Dendritic cell treated with granulocyte-macrophage colony-stimulating factor and Interleukin-4, amounts not matched to agents 40 ng/mL and 50 ng/mL, for 4 days (primary cell): ENCODE data around the gene NCOA3.
"Not testable (repeated sequence)": the region's sequence is repeated elsewhere in the genome, so short reads cannot be mapped to it uniquely, and the experiment has no call there.

Source experiments
- H3K27ac Mint-ChIP-seq: one replicate; pipeline ENCODE4 v1.8.0; 2022; ENCODE audit warnings: mild to moderate bottlenecking, mixed read lengths
- H3K27me3 Mint-ChIP-seq: one replicate; pipeline ENCODE4 v1.8.0; 2022; ENCODE audit warnings: mild to moderate bottlenecking, mixed read lengths
- H3K36me3 Mint-ChIP-seq: one replicate; pipeline ENCODE4 v1.8.0; 2022; ENCODE audit warnings: low read depth, mixed read lengths
- H3K4me1 Mint-ChIP-seq: one replicate; pipeline ENCODE4 v1.8.0; 2022; ENCODE audit warnings: low read depth, mixed read lengths
- H3K4me3 Mint-ChIP-seq: one replicate; pipeline ENCODE4 v1.8.0; 2022; ENCODE audit warnings: mild to moderate bottlenecking, moderate library complexity, mixed read lengths
- H3K9me3 Mint-ChIP-seq: one replicate; pipeline ENCODE4 v1.8.0; 2022; ENCODE audit warnings: mixed read lengths
- intact Hi-C: fragments of 100-400 bp; cut with micrococcal nuclease; formaldehyde crosslinking; loops from one replicate; pipeline ENCODE4 v1.15.0; 2022

The NCOA3 gene

DNA sequence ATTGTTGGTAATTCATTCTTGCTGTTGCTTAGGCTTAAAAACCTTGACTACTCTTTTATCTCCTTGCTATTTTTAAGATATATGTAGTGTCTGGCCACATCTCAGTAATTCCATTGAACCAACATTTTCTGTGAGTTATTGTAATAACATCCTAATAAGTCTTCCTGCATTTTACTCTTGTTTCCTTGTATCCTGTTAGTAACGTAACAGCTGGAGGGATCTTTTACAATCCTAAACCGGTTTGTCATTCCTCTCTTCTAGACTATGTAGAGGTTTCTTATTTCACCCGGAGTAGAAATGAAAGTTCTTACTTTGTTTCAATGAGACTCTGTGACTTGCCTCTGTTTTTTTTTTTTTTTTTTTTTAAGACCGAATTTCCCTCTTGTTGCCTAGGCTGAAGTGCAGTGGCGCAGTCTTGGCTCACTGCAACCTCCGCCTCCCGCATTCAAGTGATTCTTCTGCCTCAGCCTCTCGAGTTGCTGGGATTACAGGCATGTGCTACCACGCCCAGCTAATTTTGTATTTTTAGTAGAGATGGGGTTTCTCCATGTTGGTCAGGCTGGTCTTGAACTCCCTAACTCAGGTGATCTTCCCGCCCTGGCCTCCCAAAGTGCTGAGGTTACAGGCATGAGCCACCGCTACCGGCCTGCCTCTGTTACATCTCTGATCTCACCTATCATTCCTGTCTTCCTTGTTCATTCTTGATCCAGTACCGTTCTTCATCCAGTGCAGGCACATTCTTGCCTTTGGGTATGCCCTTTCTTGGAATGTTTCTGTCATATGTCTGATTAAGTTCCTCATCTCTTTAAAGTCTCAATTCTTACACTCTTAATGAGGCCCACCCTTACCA, 44.7 kb downstream of the NCOA3 start:
- no peak overlapping the region for H3K27ac Mint-ChIP-seq
- H3K4me1 Mint-ChIP-seq: peaks cover 28% of the 10 kb centered on the region
- intact Hi-C loops: no loop called here
- no peaks in the 10 kb centered on the region for H3K27me3 Mint-ChIP-seq
- peaks cover 48% of the 10 kb centered on the region for H3K36me3 Mint-ChIP-seq
- H3K9me3 Mint-ChIP-seq: no peaks in the 10 kb centered on the region
- no peak overlapping the region for H3K4me3 Mint-ChIP-seq

DNA sequence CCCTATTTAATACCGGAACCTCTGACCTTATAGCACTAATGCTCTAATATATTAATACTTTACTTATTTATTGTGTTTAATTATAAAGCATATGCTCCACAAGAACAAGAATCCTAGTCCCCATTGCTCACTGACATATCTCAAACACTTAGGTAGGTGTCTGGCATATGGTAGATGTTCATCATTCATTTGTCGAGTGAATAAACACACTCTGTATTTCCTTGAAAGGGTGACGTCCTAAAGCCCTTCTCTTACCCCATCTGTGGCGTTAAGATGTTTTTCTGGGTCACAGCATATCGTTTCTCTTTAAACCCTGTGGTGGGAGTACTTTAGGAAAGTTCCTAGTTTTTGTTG, 45.3 kb downstream of the NCOA3 start:
- no peaks in the 10 kb centered on the region for H3K9me3 Mint-ChIP-seq

DNA sequence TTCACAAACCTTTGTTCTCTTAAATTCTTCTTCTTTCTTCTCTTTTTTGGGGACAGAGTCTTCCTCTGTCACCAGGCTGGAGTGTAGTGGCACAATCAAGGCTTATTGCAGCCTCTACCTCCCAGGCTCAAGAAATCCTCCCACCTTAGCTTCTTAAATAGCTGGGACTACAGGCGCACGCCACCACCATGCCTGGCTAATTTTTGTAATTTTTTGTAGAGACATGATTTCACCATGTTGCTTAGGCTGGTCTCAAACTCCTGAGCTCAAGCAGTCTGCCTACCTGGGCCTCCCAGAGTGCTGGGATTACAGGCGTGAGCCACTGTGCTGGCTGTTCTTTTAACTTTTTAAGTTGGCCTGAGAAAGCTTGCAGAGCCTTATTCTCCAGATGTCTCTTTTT, 48.0 kb downstream of the NCOA3 start:
- Mint-ChIP-seq H3K27ac (no peak overlapping the region), H3K4me3 (no peak overlapping the region), H3K4me1 (peaks cover 5% of the 10 kb centered on the region), H3K36me3 (peaks cover 38% of the 10 kb centered on the region), H3K9me3 (no peaks in the 10 kb centered on the region), H3K27me3 (no peaks in the 10 kb centered on the region)
- intact Hi-C loops: no loop called here

More for the DNA sequence above, 45.3 kb downstream of the NCOA3 start:
- Mint-ChIP-seq H3K4me1 (peaks cover 22% of the 10 kb centered on the region), H3K27ac (no peak overlapping the region), H3K36me3 (peaks cover 43% of the 10 kb centered on the region), H3K27me3 (no peaks in the 10 kb centered on the region), H3K4me3 (no peak overlapping the region)
- intact Hi-C loops: no loop called here

DNA sequence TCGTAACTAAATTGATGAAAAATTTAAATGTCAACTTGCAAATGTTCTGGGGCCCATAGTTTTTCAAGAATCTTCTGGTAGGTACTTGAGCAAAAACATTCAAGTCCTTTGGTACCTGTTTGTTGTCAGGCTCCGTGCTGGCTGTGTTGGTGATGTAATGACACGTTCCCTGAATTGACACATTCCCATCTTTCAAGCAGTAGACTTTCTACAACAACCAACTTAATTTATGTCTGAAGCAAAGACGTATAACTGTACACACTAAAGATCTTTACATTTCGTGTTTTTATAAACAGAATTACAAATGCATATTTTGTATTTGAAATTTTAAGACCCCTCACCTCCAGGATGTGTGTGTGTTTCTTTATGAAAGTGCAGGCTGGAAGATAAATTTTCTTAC, 49.5 kb downstream of the NCOA3 start:
- Mint-ChIP-seq H3K36me3 (peaks cover 28% of the 10 kb centered on the region), H3K27ac (no peak overlapping the region), H3K27me3 (no peaks in the 10 kb centered on the region), H3K9me3 (no peaks in the 10 kb centered on the region), H3K4me1 (peaks cover 5% of the 10 kb centered on the region), H3K4me3 (no peak overlapping the region)
- intact Hi-C loops: no loop called here

DNA sequence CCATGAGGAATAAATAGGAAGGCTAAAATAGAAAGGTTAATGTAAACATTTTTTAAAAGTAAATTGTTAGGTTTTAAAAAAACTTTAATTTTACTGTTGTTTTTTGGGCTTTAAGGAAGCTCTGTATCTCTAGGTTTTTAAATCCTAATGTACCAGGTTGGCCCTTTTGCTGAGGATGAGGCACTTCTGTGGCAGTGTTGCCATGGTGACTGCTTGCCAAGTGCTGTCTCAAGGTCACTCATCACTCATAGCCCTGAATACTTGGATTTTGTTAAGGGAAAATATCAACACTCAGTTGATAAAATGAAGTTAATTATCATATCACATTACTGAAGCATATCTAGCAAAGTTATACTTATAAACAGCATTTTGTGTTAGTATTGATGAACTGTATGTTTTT, 50.2 kb downstream of the NCOA3 start:
- H3K27ac Mint-ChIP-seq: no peak overlapping the region

DNA sequence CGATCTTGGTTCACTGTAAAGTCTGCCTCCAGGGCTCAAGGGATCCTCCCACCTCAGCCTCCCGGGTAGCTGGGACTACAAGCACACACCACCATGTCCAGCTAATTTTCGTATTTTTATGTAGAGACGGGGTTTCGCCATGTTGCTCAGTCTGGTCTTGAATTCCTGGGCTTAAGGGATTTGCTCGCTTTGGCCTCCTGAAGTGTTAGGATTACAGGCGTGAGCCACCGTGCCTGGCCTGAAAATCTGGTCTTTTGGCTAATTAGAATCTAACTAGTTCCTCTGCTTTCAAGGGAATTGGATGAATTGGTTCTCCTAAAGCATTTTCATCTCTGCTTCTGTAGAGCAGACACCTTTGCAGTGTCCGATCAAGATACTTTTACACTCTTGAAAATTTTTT, 51.3 kb downstream of the NCOA3 start:
- Mint-ChIP-seq H3K27me3 (no peaks in the 10 kb centered on the region), H3K36me3 (peaks cover 15% of the 10 kb centered on the region), H3K4me3 (no peak overlapping the region), H3K9me3 (no peaks in the 10 kb centered on the region), H3K27ac (no peak overlapping the region), H3K4me1 (no peaks in the 10 kb centered on the region)
- intact Hi-C loops: no loop called here

More for the DNA sequence above, 50.2 kb downstream of the NCOA3 start:
- no peaks in the 10 kb centered on the region for H3K27me3 Mint-ChIP-seq
- H3K36me3 Mint-ChIP-seq: peaks cover 23% of the 10 kb centered on the region
- H3K4me3 Mint-ChIP-seq: no peak overlapping the region
- no peaks in the 10 kb centered on the region for H3K9me3 Mint-ChIP-seq
- H3K4me1 Mint-ChIP-seq: peaks cover 1% of the 10 kb centered on the region
- intact Hi-C loops: no loop called here

DNA sequence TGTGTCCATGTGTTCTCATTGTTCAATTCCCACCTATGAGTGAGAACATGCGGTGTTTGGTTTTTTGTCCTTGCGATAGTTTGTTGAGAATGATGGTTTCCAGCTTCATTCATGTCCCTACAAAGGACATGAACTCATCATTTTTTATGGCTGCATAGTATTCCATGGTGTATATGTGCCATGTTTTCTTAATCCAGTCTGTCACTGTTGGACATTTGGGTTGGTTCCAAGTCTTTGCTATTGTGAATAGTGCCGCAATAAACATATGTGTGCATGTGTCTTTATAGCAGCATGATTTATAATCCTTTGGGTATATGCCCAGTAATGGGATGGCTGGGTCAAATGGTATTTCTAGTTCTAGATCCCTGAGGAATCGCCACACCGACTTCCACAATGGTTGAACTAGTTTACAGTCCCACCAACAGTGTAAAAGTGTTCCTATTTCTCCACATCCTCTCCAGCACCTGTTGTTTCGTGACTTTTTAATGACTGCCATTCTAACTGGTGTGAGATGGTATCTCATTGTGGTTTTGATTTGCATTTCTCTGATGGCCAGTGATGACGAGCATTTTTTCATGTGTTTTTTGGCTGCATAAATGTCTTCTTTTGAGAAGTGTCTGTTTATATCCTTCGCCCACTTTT, 52.0 kb downstream of the NCOA3 start:
- H3K27me3 Mint-ChIP-seq, intact Hi-C loops, H3K9me3 Mint-ChIP-seq, H3K27ac Mint-ChIP-seq, H3K4me3 Mint-ChIP-seq, H3K4me1 Mint-ChIP-seq: not testable (repeated sequence)
- peaks cover 19% of the 10 kb centered on the region for H3K36me3 Mint-ChIP-seq

DNA sequence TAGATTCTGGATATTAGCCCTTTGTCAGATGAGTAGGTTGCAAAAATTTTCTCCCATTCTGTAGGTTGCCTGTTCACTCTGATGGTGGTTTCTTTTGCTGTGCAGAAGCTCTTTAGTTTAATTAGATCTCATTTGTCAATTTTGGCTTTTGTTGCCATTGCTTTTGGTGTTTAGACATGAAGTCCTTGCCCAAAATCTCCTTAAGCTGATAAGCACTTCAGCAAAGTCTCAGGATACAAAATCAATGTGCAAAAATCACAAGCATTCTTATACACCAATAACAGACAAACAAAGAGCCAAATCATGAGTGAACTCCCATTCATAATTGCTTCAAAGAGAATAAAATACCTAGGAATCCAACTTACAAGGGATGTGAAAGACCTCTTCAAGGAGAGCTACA, 52.6 kb downstream of the NCOA3 start:
- intact Hi-C loops, H3K27ac Mint-ChIP-seq, H3K27me3 Mint-ChIP-seq, H3K4me1 Mint-ChIP-seq, H3K9me3 Mint-ChIP-seq, H3K4me3 Mint-ChIP-seq: not testable (repeated sequence)
- peaks cover 20% of the 10 kb centered on the region for H3K36me3 Mint-ChIP-seq

DNA sequence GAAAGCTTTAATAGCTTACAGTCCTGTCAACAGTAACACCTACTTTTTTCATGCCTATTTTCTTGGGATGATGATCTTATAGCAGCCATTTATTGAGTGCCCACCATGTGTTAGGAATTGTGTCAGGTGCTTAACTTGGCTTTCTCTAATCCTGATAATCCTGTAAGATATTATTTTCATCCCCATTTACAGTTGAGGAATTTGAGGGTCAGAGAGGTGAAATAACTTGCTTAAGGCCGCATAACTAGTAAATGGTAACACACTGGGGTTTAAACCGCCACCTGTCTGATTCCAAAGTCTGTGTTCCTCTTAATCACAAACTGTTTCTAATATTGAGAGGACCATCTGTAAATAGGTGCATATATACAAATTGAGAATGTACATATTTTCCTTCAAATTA, 55.5 kb downstream of the NCOA3 start:
- Mint-ChIP-seq H3K36me3 (peaks cover 7% of the 10 kb centered on the region), H3K27me3 (no peaks in the 10 kb centered on the region), H3K27ac (no peak overlapping the region), H3K4me3 (no peak overlapping the region), H3K4me1 (peaks cover 26% of the 10 kb centered on the region), H3K9me3 (no peaks in the 10 kb centered on the region)
- intact Hi-C loops: no loop called here

DNA sequence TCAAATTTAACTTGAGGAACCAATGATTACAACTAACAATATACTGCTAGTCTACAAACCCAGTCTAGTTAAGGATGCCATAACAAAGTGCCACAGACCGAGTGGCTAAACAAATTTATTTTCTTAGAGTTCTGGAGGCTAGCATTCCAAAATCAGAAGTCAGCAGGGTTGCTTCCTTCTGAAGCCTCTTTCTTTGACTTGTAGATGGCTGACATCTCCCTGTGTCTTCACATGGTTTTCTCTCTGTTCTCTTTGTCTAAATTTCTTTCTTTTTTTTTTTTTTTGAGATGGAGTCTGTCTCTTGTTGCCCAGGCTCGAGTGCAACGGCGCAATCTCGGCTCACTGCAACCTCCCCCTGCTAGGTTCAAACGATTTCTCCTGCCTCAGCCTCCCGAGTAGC, 56.1 kb downstream of the NCOA3 start:
- Mint-ChIP-seq H3K36me3 (peaks cover 7% of the 10 kb centered on the region), H3K27me3 (no peaks in the 10 kb centered on the region), H3K4me1 (peaks cover 26% of the 10 kb centered on the region), H3K9me3 (no peaks in the 10 kb centered on the region), H3K4me3 (no peak overlapping the region), H3K27ac (no peak overlapping the region)
- intact Hi-C loops: no loop called here

DNA sequence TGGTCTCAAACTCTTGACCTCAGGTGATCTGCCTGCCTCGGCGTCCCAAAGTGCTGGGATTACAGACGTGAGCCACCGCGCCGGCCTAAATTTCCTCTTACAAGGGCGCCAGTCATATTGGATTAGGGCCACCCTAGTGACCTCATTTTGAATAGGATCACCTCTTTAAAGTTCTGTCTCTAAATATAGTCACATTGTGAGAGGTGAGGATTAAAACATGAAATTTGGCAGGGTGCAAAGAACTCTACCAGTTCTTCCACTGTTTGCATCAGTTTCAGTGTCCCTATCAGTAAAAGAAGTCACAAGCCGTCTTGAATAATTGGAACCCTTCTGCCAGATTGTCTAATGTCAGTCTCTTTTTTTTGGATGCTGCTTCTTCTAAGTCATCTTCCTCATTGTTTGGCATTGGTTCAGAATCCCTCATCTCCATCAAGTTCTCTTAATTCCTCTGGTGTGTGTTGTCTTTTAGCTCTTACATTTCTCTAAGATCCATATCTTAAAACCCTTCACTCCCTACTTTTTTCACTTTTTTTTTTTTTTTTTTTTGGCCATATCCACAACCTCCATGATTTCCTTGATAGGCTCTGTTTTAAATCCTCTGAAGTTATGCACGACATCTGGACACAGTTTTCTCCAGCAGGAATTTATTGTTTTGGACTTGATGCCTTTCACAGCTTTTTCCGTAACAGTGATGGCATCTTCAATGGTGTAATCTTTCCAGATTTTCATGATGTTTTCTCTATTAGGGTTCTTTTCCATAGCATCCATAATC, 56.8 kb downstream of the NCOA3 start:
- no peak overlapping the region for H3K27ac Mint-ChIP-seq
- H3K36me3 Mint-ChIP-seq: peaks cover 7% of the 10 kb centered on the region
- peaks cover 26% of the 10 kb centered on the region for H3K4me1 Mint-ChIP-seq
- intact Hi-C loops: no loop called here
- no peaks in the 10 kb centered on the region for H3K9me3 Mint-ChIP-seq
- H3K27me3 Mint-ChIP-seq: no peaks in the 10 kb centered on the region
- no peak overlapping the region for H3K4me3 Mint-ChIP-seq

DNA sequence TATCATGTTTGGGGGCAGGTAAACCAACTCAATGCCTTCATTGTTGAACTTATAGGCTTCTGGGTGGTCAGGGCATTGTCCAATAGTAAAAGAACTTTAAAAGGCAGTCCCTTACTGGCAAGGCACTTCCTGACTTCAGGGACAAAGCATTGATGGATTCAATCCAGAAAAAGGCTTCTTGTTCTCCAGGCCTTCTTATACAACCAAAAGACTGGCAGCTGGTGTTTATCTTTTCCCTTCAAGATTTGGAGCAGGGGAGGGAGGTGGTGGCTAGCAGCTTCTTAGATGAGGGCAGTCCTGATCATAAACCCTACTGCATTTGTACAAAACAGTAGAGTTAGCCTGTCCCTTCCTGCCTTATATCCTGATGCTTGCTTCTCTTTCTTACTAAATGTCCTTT, 57.5 kb downstream of the NCOA3 start:
- intact Hi-C loops: no loop called here

DNA sequence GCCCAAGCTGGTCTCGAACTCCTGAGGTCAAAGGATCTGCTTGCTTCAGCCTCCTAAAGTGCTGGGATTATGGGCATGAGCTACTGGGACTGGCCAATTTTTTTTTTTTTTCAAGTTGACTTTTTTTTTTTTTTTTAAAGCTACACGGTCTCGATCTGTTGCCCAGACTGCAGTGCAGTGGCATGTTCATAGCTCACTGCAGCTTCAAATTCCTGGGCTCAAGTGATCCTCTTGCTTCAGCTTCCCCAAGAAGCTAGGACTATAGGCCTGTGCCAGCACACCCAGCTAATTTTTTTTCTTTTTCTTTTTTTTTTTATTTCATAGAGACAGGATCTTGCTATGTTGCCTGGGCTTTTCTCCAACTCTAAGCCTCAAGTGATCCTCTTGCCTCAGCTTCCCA, 59.5 kb downstream of the NCOA3 start:
- Mint-ChIP-seq H3K4me1 (peaks cover 39% of the 10 kb centered on the region), H3K27ac (no peak overlapping the region), H3K27me3 (no peaks in the 10 kb centered on the region), H3K9me3 (no peaks in the 10 kb centered on the region), H3K36me3 (peaks cover 7% of the 10 kb centered on the region), H3K4me3 (no peak overlapping the region)
- intact Hi-C loops: no loop called here

More for the DNA sequence above, 57.5 kb downstream of the NCOA3 start:
- Mint-ChIP-seq H3K27ac (no peak overlapping the region), H3K36me3 (peaks cover 7% of the 10 kb centered on the region), H3K4me1 (peaks cover 26% of the 10 kb centered on the region), H3K9me3 (no peaks in the 10 kb centered on the region), H3K4me3 (no peak overlapping the region), H3K27me3 (no peaks in the 10 kb centered on the region)
